GM12878 (cell line): ENCODE measurements around the gene CAMKMT. TPM values are rescaled to one million over a fixed set of nuclear protein-coding genes. Genes with fewer than 3 reads are reported as not detected.
A peak's percentile ranks its signal among the peaks of the same experiment; 100 is the strongest.

Experiments used
- ATAC-seq: fragments of 200-7000 bp; cut with Tn5 transposase; 3 replicates; pipeline ENCODE4 v1.9.1; 2020; ENCODE audit warnings: mild to moderate bottlenecking, moderate library complexity
- BruUV-seq: library from RNA; stranded (reverse); fragments of 400-500 nt; replicated peaks from 2 replicates; lab custom pipeline; 2021; lab: Mats Ljungman, UMichigan
- CTCF ChIA-PET: fragments of 300-600 bp; sonication (Branson Sonifier 250); formaldehyde crosslinking; extraction: SDS; loops from one replicate; lab custom pipeline; 2021; ENCODE audit warnings: inconsistent platforms; lab: Yijun Ruan, JAX
- POLR2A ChIA-PET: fragments of 350-600 bp; formaldehyde crosslinking; extraction: SDS; loops from one replicate; lab custom pipeline; 2021; ENCODE audit warnings: inconsistent platforms; lab: Charles Lee
- RAD21 ChIA-PET: fragments of 300-600 bp; sonication (Branson Sonifier 250); formaldehyde crosslinking; loops from one replicate; lab custom pipeline; 2023; ENCODE audit warnings: antibody characterized with exemption; ENCODE audit not compliant: unreplicated experiment; lab: Charles Lee
- SMC1A ChIA-PET: fragments of 300-600 bp; sonication (Branson Sonifier 250); formaldehyde crosslinking; loops from one replicate; lab custom pipeline; 2023; ENCODE audit not compliant: unreplicated experiment, uncharacterized antibody; lab: Charles Lee
- DNase-seq: peaks from one replicate; pipeline ENCODE4 v3.0.0-alpha.2; 2011; ENCODE audit warnings: low read depth, low spot score
- FAIRE-seq: peaks from 3 replicates; lab custom pipeline; 2011; peaks lifted over from hg19 to GRCh38; lab: Jason Lieb, UNC
- H2AFZ ChIP-seq: 2 replicates; pipeline ENCODE4 v1.6.0; 2011; ENCODE audit warnings: low read depth, low read length, control low read depth; ENCODE audit not compliant: control insufficient read depth
- H3K27ac ChIP-seq: 2 replicates; pipeline ENCODE4 v1.5.1; 2011; ENCODE audit warnings: control low read depth; ENCODE audit not compliant: control insufficient read depth, insufficient read depth
- H3K27me3 ChIP-seq, 2 experiments: replicated peaks in 1 of 2; 2 replicates each; pipeline versions ENCODE4 v1.6.0 to v1.6.1; 2011; ENCODE audit warnings: low read length in 1 of 2; ENCODE audit not compliant: control insufficient read depth in 2 of 2, insufficient read depth in 2 of 2
- H3K36me3 ChIP-seq, 2 experiments: 2 replicates each; pipeline ENCODE4 v1.5.1; 2011; ENCODE audit warnings: low read length in 1 of 2; ENCODE audit not compliant: control insufficient read depth in 2 of 2, insufficient read depth in 2 of 2
- H3K4me1 ChIP-seq: 2 replicates; pipeline ENCODE4 v1.6.1; 2011; ENCODE audit warnings: mild to moderate bottlenecking, low read length, moderate library complexity, mixed read lengths; ENCODE audit not compliant: control insufficient read depth, insufficient read depth
- H3K4me2 ChIP-seq: 2 replicates; pipeline ENCODE4 v1.6.0; 2011; ENCODE audit warnings: control low read depth; ENCODE audit not compliant: control insufficient read depth, insufficient read depth
- H3K4me3 ChIP-seq: fragments of 200-600 bp; sonication (generic); 2 replicates; pipeline ENCODE4 v1.5.1; 2016
- H3K79me2 ChIP-seq: 2 replicates; pipeline ENCODE4 v1.6.0; 2011; ENCODE audit warnings: low read length; ENCODE audit not compliant: control insufficient read depth, insufficient read depth
- H3K9ac ChIP-seq: 2 replicates; pipeline ENCODE4 v1.8.0; 2011; ENCODE audit warnings: low read length, control low read depth, mixed read lengths; ENCODE audit not compliant: control insufficient read depth, insufficient read depth
- H3K9me3 ChIP-seq: replicated peaks from 3 replicates; pipeline ENCODE4 v1.5.1; 2011; ENCODE audit warnings: mild to moderate bottlenecking, low read length; ENCODE audit not compliant: control insufficient read depth, insufficient read depth
- H4K20me1 ChIP-seq: 2 replicates; pipeline ENCODE4 v1.6.0; 2011; ENCODE audit not compliant: control insufficient read depth, insufficient read depth
- BACH1 ChIP-seq: fragments of 450-650 bp; IDR thresholded peaks from 2 replicates; pipeline ENCODE4 v1.6.1; 2017; ENCODE audit warnings: mild to moderate bottlenecking, borderline replicate concordance
- CHD4 ChIP-seq: fragments of 200-600 bp; sonication (generic); IDR thresholded peaks from 2 replicates; pipeline ENCODE4 v1.6.1; 2016; ENCODE audit warnings: mild to moderate bottlenecking
- HDGF ChIP-seq: fragments of 450-650 bp; IDR thresholded peaks from 2 replicates; pipeline ENCODE4 v1.6.1; 2016; ENCODE audit warnings: antibody characterized with exemption
- IRF4 ChIP-seq: IDR thresholded peaks from 2 replicates; pipeline ENCODE4 v1.6.1; 2011; ENCODE audit warnings: low read depth, low read length
- MTA2 ChIP-seq: fragments of 450-650 bp; IDR thresholded peaks from 2 replicates; pipeline ENCODE4 v1.6.1; 2016; ENCODE audit warnings: low read depth, mild to moderate bottlenecking, moderate library complexity
- POU2F2 ChIP-seq: IDR thresholded peaks from 3 replicates; pipeline ENCODE4 v1.6.1; 2011; ENCODE audit warnings: low read depth, mild to moderate bottlenecking, low read length, borderline replicate concordance
- RCOR1 ChIP-seq: conservative IDR thresholded peaks from 2 replicates; pipeline ENCODE4 v1.6.1; 2012; ENCODE audit warnings: low read depth, low read length, improper control_type of control experiment
- SMAD1 ChIP-seq: fragments of 450-650 bp; IDR thresholded peaks from 2 replicates; pipeline ENCODE4 v1.6.1; 2018; ENCODE audit warnings: mild to moderate bottlenecking, low read depth; ENCODE audit not compliant: partially characterized antibody
- SPI1 ChIP-seq: IDR thresholded peaks from 2 replicates; pipeline ENCODE4 v1.6.1; 2011; ENCODE audit warnings: low read depth, mild to moderate bottlenecking, low read length, moderate library complexity, borderline replicate concordance; ENCODE audit not compliant: insufficient read depth
- TAF1 ChIP-seq: IDR thresholded peaks from 2 replicates; pipeline ENCODE4 v1.6.1; 2011; ENCODE audit warnings: mild to moderate bottlenecking, low read depth, low read length, borderline replicate concordance
- TBL1XR1 ChIP-seq: IDR thresholded peaks from 2 replicates; pipeline ENCODE4 v1.6.1; 2012; ENCODE audit warnings: low read depth, low read length, improper control_type of control experiment
- YY1 ChIP-seq: IDR thresholded peaks from 2 replicates; pipeline ENCODE4 v1.6.1; 2011; ENCODE audit warnings: low read depth, mild to moderate bottlenecking, low read length
- WGBS: methylation state at CpG from one replicate; pipeline ENCODE4 v1.1.6; 2016; ENCODE audit warnings: low lambda C conversion rate; ENCODE audit not compliant: insufficient replicate concordance, insufficient coverage; ENCODE audit errors: missing lambda C conversion rate; 5-methylcytosine and 5-hydroxymethylcytosine counted together
- in situ Hi-C: fragments of 300-500 bp; cut with MboI; formaldehyde crosslinking; loops from 9 replicates; pipeline ENCODE4 v1.14.3; 2018; ENCODE audit warnings: mixed read lengths
- intact Hi-C: fragments of 100-400 bp; cut with micrococcal nuclease; formaldehyde crosslinking; loops from one replicate; pipeline ENCODE4 v1.14.2; 2022; ENCODE audit not compliant: unreplicated experiment
- polyA plus RNA-seq, 11 experiments: library from polyadenylated mRNA; depleted of rRNA in 4 of 11; unstranded in 6 of 11; stranded (reverse) in 5 of 11; fragments of >200 nt; fragmentation: Nextera tagmentation in 4 of 11; fragmentation: Illumina TruSeq in 1 of 11; extraction: Ambion mirVana in 4 of 11; extraction: Trizol in 1 of 11; gene quantifications; 1 replicate in 1 of 11; 2 replicates in 10 of 11; pipeline versions ENCODE4 v1.2.1 to v1.2.3, GENCODE V29; 2011 to 2016; ENCODE audit warnings: inconsistent platforms in 2 of 11, missing spikeins in 2 of 11, low read depth in 1 of 11
- total RNA-seq, 4 experiments: library from RNA; depleted of rRNA in 3 of 4; stranded (reverse); fragments of >200 nt in 3 of 4; fragmentation: Illumina TruSeq in 1 of 4; extraction: Trizol in 1 of 4; gene quantifications; 2 replicates each; pipeline versions ENCODE4 v1.2.1 to v1.2.3, GENCODE V29; 2013 to 2021
- TF ChIP-seq, protein P1 (sequence below): fragments of 450-650 bp; IDR thresholded peaks from 2 replicates; pipeline ENCODE4 v1.6.1; 2016; ENCODE audit warnings: mild to moderate bottlenecking
- TF ChIP-seq, protein P2 (sequence below): fragments of 150-350 bp; IDR thresholded peaks from 2 replicates; pipeline ENCODE4 v1.6.1; 2014; ENCODE audit warnings: mild to moderate bottlenecking, low read depth, low read length
- TF ChIP-seq, protein P3 (sequence below): IDR thresholded peaks from 2 replicates; pipeline ENCODE4 v1.6.1; 2012; ENCODE audit warnings: low read depth, low read length, improper control_type of control experiment
- TF ChIP-seq, protein P4 (sequence below): fragments of 450-650 bp; conservative IDR thresholded peaks from 2 replicates; pipeline ENCODE4 v1.6.1; 2017; ENCODE audit warnings: mild to moderate bottlenecking, moderate library complexity
- TF ChIP-seq, protein P5 (sequence below): fragments of 450-650 bp; IDR thresholded peaks from 2 replicates; pipeline ENCODE4 v1.6.1; 2014; ENCODE audit warnings: mild to moderate bottlenecking

Gene CAMKMT
- total and polyA plus RNA-seq, 10 of the 15 experiments (the other 5 are each of a cell fraction or from before 2014, with no cell fraction given) = 2.7 to 16.0 (median 11.8) TPM

DNA sequence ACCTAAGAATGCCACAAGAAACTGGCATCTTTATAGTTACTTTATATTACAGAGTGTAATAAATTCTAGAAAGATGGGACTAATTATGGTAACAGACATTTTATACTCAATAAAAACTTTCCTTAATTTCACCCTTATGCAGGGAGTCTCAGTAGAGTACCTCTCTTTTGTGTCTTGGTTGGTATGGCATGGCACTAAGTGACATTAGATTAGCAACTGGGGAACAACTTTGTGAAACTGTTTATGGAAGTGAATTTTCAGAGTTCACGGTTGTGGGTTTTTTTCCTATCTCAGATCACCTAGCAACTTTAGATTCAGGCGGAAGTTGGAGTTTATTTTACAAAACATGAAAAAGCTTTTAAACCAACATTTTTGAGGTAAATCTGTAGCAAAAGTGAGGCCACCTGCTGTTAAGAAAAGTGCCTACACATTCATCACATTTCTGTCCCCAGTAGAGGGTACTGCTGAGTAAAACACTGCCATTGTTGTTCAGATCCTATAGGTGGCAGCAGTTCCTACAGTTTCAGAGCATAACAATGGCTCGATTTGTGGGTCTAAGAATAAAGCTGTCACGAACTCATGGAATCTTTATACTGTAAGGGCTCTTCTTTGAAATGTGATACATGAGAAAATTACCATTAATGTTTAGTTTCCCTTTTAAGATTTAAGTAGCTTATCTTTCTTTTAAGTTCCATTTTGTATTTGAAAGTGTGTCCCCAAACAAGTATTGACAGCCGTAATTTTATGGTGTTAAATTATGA is 117.6 kb downstream of the CAMKMT start:
- no peaks in the 10 kb centered on the region for H3K27me3 ChIP-seq
- no peaks in the 10 kb centered on the region for H3K9me3 ChIP-seq
- H2AFZ ChIP-seq = no peak overlapping the region
- intact Hi-C loops = loop anchor here (1.0 to 2.0 kb wide), 5 partner anchors 87 to 476 kb away; no protein-coding TSS in a partner anchor
- in situ Hi-C loops = loop anchor here (5.0 kb wide), 2 partner anchors 437 to 483 kb away; no protein-coding TSS in a partner anchor
- WGBS = 20% methylated on average over 5 of the region's 5 CpGs
- no peak overlapping the region for H3K9ac ChIP-seq
- no peaks in the 10 kb centered on the region for H3K4me1 ChIP-seq
- H3K36me3 ChIP-seq = no peaks in the 10 kb centered on the region
- SMC1A ChIA-PET = interaction anchor here (0.6 to 6.1 kb wide), 68 partner anchors 10 to 1008 kb away, joined by 3 to 130 read pairs (median 4); partner anchors contain the start of genes CAMKMT and PREPL
- POLR2A ChIA-PET = no interaction called here
- no peak overlapping the region for H3K4me3 ChIP-seq
- H3K79me2 ChIP-seq = no peaks in the 10 kb centered on the region
- CTCF ChIA-PET = interaction anchor here (0.6 to 10.8 kb wide), 121 partner anchors 9 to 1099 kb away, joined by 3 to 321 read pairs (median 5); partner anchors contain the start of genes CAMKMT and PREPL
- FAIRE-seq (peak; percentile 81), ATAC-seq (peak; percentile 100), DNase-seq (peak; percentile 61)
- H4K20me1 ChIP-seq = no peaks in the 10 kb centered on the region
- RAD21 ChIA-PET = interaction anchor here (0.6 to 6.4 kb wide), 45 partner anchors 9 to 505 kb away, joined by 3 to 121 read pairs (median 4); no protein-coding TSS in a partner anchor
- no peak overlapping the region for H3K4me2 ChIP-seq
- BruUV-seq = no TSS peak
- no peak overlapping the region for H3K27ac ChIP-seq
- TF ChIP-seq, protein P1, sequence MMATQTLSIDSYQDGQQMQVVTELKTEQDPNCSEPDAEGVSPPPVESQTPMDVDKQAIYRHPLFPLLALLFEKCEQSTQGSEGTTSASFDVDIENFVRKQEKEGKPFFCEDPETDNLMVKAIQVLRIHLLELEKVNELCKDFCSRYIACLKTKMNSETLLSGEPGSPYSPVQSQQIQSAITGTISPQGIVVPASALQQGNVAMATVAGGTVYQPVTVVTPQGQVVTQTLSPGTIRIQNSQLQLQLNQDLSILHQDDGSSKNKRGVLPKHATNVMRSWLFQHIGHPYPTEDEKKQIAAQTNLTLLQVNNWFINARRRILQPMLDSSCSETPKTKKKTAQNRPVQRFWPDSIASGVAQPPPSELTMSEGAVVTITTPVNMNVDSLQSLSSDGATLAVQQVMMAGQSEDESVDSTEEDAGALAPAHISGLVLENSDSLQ = no peak
- TF ChIP-seq, protein P2, sequence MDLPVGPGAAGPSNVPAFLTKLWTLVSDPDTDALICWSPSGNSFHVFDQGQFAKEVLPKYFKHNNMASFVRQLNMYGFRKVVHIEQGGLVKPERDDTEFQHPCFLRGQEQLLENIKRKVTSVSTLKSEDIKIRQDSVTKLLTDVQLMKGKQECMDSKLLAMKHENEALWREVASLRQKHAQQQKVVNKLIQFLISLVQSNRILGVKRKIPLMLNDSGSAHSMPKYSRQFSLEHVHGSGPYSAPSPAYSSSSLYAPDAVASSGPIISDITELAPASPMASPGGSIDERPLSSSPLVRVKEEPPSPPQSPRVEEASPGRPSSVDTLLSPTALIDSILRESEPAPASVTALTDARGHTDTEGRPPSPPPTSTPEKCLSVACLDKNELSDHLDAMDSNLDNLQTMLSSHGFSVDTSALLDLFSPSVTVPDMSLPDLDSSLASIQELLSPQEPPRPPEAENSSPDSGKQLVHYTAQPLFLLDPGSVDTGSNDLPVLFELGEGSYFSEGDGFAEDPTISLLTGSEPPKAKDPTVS = no peak
- TF ChIP-seq SMAD1 = no peak
- peak; percentile 87 for TF ChIP-seq YY1
- TF ChIP-seq TAF1 = no peak
- TF ChIP-seq IRF4 = peak; percentile 69; the same call in 1 of the 2 replicates
- TF ChIP-seq HDGF = no peak
- TF ChIP-seq TBL1XR1 = no peak
- TF ChIP-seq CHD4 = no peak
- TF ChIP-seq, protein P3, sequence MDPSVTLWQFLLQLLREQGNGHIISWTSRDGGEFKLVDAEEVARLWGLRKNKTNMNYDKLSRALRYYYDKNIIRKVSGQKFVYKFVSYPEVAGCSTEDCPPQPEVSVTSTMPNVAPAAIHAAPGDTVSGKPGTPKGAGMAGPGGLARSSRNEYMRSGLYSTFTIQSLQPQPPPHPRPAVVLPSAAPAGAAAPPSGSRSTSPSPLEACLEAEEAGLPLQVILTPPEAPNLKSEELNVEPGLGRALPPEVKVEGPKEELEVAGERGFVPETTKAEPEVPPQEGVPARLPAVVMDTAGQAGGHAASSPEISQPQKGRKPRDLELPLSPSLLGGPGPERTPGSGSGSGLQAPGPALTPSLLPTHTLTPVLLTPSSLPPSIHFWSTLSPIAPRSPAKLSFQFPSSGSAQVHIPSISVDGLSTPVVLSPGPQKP = no peak
- no peak for TF ChIP-seq RCOR1
- TF ChIP-seq, protein P4, sequence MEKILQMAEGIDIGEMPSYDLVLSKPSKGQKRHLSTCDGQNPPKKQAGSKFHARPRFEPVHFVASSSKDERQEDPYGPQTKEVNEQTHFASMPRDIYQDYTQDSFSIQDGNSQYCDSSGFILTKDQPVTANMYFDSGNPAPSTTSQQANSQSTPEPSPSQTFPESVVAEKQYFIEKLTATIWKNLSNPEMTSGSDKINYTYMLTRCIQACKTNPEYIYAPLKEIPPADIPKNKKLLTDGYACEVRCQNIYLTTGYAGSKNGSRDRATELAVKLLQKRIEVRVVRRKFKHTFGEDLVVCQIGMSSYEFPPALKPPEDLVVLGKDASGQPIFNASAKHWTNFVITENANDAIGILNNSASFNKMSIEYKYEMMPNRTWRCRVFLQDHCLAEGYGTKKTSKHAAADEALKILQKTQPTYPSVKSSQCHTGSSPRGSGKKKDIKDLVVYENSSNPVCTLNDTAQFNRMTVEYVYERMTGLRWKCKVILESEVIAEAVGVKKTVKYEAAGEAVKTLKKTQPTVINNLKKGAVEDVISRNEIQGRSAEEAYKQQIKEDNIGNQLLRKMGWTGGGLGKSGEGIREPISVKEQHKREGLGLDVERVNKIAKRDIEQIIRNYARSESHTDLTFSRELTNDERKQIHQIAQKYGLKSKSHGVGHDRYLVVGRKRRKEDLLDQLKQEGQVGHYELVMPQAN = no peak
- 0 out of 3 replicates have a peak, but pooled peaks have one; percentile 62 for TF ChIP-seq POU2F2
- TF ChIP-seq, protein P5, sequence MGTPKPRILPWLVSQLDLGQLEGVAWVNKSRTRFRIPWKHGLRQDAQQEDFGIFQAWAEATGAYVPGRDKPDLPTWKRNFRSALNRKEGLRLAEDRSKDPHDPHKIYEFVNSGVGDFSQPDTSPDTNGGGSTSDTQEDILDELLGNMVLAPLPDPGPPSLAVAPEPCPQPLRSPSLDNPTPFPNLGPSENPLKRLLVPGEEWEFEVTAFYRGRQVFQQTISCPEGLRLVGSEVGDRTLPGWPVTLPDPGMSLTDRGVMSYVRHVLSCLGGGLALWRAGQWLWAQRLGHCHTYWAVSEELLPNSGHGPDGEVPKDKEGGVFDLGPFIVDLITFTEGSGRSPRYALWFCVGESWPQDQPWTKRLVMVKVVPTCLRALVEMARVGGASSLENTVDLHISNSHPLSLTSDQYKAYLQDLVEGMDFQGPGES = no peak
- TF ChIP-seq MTA2 = no peak
- TF ChIP-seq BACH1 = no peak
- TF ChIP-seq SPI1 = no peak
